ENCODE measurements around the gene NOS1AP. TPM values are rescaled to one million over a fixed set of nuclear protein-coding genes. Genes with fewer than 3 reads are reported as not detected.
A peak's percentile ranks its signal among the peaks of the same experiment; 100 is the strongest.

NOS1AP gene
- polyA plus RNA-seq, 1 of the 3 experiments (the other 2 are of a cell fraction) = 0.03 TPM

DNA sequence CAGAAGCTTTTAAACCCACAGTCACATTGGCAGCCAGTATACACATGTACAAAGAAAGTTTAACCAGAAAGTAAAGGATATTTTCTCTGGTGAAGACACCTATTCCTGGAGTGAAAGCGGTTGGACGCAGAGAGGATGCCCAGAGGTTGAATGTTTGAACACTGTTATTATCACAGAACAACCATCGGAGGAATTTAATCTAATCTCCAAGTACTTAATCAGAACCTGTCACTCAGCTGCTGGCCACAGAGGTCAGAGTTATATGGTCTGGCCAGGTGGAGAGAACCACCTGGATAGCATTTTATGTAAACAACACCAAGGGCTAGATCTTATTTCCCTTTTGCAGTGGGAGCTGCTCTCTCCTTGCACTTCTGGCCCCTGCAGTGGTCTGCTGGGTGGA is 277.8 kb downstream of the NOS1AP start (continued):
- TF ChIP-seq, protein P1, sequence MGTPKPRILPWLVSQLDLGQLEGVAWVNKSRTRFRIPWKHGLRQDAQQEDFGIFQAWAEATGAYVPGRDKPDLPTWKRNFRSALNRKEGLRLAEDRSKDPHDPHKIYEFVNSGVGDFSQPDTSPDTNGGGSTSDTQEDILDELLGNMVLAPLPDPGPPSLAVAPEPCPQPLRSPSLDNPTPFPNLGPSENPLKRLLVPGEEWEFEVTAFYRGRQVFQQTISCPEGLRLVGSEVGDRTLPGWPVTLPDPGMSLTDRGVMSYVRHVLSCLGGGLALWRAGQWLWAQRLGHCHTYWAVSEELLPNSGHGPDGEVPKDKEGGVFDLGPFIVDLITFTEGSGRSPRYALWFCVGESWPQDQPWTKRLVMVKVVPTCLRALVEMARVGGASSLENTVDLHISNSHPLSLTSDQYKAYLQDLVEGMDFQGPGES (IDR thresholded peaks at IDR 0.05; ENCODE audit: low read depth, low read length) = no peak
- TF ChIP-seq GABPA (IDR thresholded peaks at IDR 0.05; ENCODE audit: low read depth) (no peak), ELF1 (IDR thresholded peaks at IDR 0.05) (no peak), RCOR1 (IDR thresholded peaks at IDR 0.05; ENCODE audit: low read length) (no peak), RFX5 (IDR thresholded peaks at IDR 0.05; ENCODE audit: low read length) (no peak)

DNA sequence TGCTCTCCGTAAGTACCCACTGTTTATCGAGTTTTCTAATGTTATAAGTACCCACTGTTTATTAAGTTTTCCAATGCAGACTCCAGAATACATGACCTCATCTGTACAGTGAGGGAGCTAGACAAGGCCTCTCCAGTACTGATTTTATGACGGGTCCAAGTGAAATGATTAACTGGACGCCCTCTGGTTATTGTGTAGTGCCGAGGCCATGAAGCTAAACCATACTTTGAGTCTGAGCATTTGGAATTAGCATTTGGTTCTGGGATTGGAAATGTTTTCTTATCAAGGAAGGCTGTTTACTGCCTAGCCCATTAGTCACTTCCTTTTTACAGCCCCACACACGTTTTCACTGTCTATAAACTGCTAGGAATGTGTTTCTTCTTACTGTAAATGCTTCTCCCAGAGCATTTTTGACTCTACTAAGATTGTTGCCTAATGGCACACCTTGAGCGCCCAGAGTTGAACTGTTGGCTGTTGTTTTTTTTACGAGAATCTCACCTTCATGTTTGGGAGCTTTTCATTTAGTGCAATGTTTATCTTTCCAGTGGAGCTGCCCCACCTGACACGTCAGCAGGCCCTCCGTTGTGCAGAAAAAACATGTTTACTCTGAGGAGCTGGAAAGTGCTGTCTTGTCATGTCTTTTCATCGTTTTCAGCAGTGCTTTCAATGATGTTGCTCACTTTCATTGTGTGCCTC is 280.3 kb downstream of the NOS1AP start:
- H3K9me2 ChIP-seq = no peaks in the 10 kb centered on the region
- H3K4me3 ChIP-seq (ENCODE audit: low read depth in 2 of 2, low read length in 1 of 2) = no peak overlapping the region
- H3F3A ChIP-seq (replicated peaks; ENCODE audit: insufficient read depth) = no peaks in the 10 kb centered on the region
- H3K27me3 ChIP-seq (ENCODE audit: insufficient read depth) = no peaks in the 10 kb centered on the region
- peak overlapping the region in 1 of 2 experiments; percentile 25; a peak in 1 of 4 replicates for H3K27ac ChIP-seq (ENCODE audit: low read depth in 2 of 2, low read length in 1 of 2)
- H3K4me2 ChIP-seq = no peak overlapping the region; the same call in 1 of the 2 replicates
- POLR2A ChIA-PET = no interaction called here
- H3K9ac ChIP-seq = no peak overlapping the region
- no peaks in the 10 kb centered on the region for H4K20me1 ChIP-seq (ENCODE audit: insufficient read depth)
- WGBS (ENCODE audit: low lambda C conversion rate) = 43% methylated on average over 11 of the region's 11 CpGs
- H3K36me3 ChIP-seq (replicated peaks in 1 of 2; ENCODE audit: control insufficient read depth in 1 of 2, insufficient read depth in 2 of 2, low read length in 1 of 2) = no peaks in the 10 kb centered on the region
- H2AFZ ChIP-seq (ENCODE audit: low read depth) = no peak overlapping the region
- no peak for DNase-seq
- CTCF ChIA-PET = interaction anchor here (1.3 to 1.6 kb wide), 2 partner anchors 8 to 293 kb away, joined by 4 read pairs; no protein-coding TSS in a partner anchor
- H3K9me3 ChIP-seq = no peaks in the 10 kb centered on the region
- TF ChIP-seq FOSL2 (IDR thresholded peaks at IDR 0.05; ENCODE audit: borderline replicate concordance, low read depth) = 0 out of 2 replicates have a peak, but pooled peaks have one; percentile 17
- TF ChIP-seq CTCF (IDR thresholded peaks at IDR 0.05) = no peak
- no peak for TF ChIP-seq PBX3 (IDR thresholded peaks at IDR 0.05)
- TF ChIP-seq USF2 (IDR thresholded peaks at IDR 0.05; ENCODE audit: borderline replicate concordance, low read depth, low read length) = no peak
- peaks cover 0 to 4% of the 10 kb centered on the region in 2 experiments; a peak in 3 of 4 replicates for H3K4me1 ChIP-seq (ENCODE audit: control insufficient read depth in 1 of 2, insufficient read depth in 2 of 2, low read depth in 1 of 2, low read length in 1 of 2)
- no peaks in the 10 kb centered on the region for H3K79me2 ChIP-seq (ENCODE audit: insufficient read depth)

Data from SK-N-SH (cell line).